K562 (cell line): ENCODE data around the gene RNH1. TPM values are rescaled to one million over a fixed set of nuclear protein-coding genes. Genes with fewer than 3 reads are reported as not detected.

Experiments
- AFF1 ChIP-seq, 2 experiments: fragments of 450-650 bp; IDR thresholded peaks; 2 replicates each; pipeline ENCODE4 v1.6.1; 2018; ENCODE audit warnings: mild to moderate bottlenecking in 2 of 2, low read depth in 1 of 2; ENCODE audit not compliant: partially characterized antibody in 2 of 2
- BHLHE40 ChIP-seq: IDR thresholded peaks from 2 replicates; pipeline ENCODE4 v1.6.1; 2011; ENCODE audit warnings: low read length, improper control_type of control experiment
- CC2D1A ChIP-seq: fragments of 450-650 bp; IDR thresholded peaks from 2 replicates; pipeline ENCODE4 v1.6.1; 2017; ENCODE audit warnings: mild to moderate bottlenecking
- DMBX1 ChIP-seq: fragments of 250-450 bp; sonication (Bioruptor Pico); IDR thresholded peaks from 2 replicates; pipeline ENCODE4 v1.8.0; 2022; ENCODE audit warnings: inconsistent platforms, mild to moderate bottlenecking, moderate library complexity, borderline replicate concordance
- GTF2F1 ChIP-seq: IDR thresholded peaks from 2 replicates; pipeline ENCODE4 v1.6.1; 2011; ENCODE audit warnings: low read depth, low read length, improper control_type of control experiment
- KDM5B ChIP-seq: fragments of 200-600 bp; sonication (generic); IDR thresholded peaks from 2 replicates; pipeline ENCODE4 v1.6.1; 2012; ENCODE audit warnings: low read depth, mild to moderate bottlenecking, moderate library complexity, low read length, control low read depth, inconsistent platforms; ENCODE audit not compliant: insufficient replicate concordance
- MAFK ChIP-seq: IDR thresholded peaks from 2 replicates; pipeline ENCODE4 v1.6.1; 2011; ENCODE audit warnings: low read length, improper control_type of control experiment
- SIRT6 ChIP-seq: IDR thresholded peaks from one replicate; pipeline ENCODE4 v1.6.1; 2012; ENCODE audit warnings: low read depth, mild to moderate bottlenecking, control low read depth, inconsistent platforms, low read length, moderate library complexity
- SMAD4 ChIP-seq: fragments of 250-450 bp; sonication (Bioruptor Pico); conservative IDR thresholded peaks from 2 replicates; pipeline ENCODE4 v1.8.0; 2021; ENCODE audit warnings: inconsistent platforms, mild to moderate bottlenecking, moderate library complexity
- SNRNP70 ChIP-seq: fragments of 200-400 bp; formaldehyde crosslinking; optimal IDR thresholded peaks from 2 replicates; pipeline ENCODE3; 2017; ENCODE audit warnings: low read depth, low read length
- XRCC4 ChIP-seq: IDR thresholded peaks from one replicate; pipeline ENCODE4 v1.6.1; 2011; ENCODE audit not compliant: insufficient read depth, insufficient read length; ENCODE audit errors: extremely low read depth
- ZBTB2 ChIP-seq: fragments of 450-650 bp; IDR thresholded peaks from 2 replicates; pipeline ENCODE4 v1.6.1; 2016; ENCODE audit warnings: antibody characterized with exemption
- ZNF407 ChIP-seq: fragments of 450-650 bp; IDR thresholded peaks from 2 replicates; pipeline ENCODE4 v1.6.1; 2016; ENCODE audit warnings: low read depth
- ZNF436 ChIP-seq: fragments of 250-450, 450-650 bp; sonication (Bioruptor Pico); formaldehyde crosslinking; IDR thresholded peaks from 2 replicates; pipeline ENCODE4 v1.7.0; 2020; ENCODE audit warnings: mild to moderate bottlenecking
- polyA plus RNA-seq, 8 experiments: library from polyadenylated mRNA; depleted of rRNA in 4 of 8; stranded (reverse) in 5 of 8; unstranded in 3 of 8; fragments of >200 nt; fragmentation: Nextera tagmentation in 2 of 8; fragmentation: Illumina TruSeq in 1 of 8; extraction: Ambion mirVana in 2 of 8; extraction: Trizol in 1 of 8; gene quantifications; 2 replicates each; pipeline versions ENCODE4 v1.2.1 to v1.2.3, GENCODE V29; 2011 to 2014; ENCODE audit warnings: inconsistent platforms in 1 of 8, missing spikeins in 1 of 8
- total RNA-seq, 7 experiments: library from RNA; depleted of rRNA in 6 of 7; stranded (reverse); fragments of >200 nt in 6 of 7; fragmentation: Illumina TruSeq in 2 of 7; extraction: Trizol in 2 of 7; gene quantifications; 2 replicates each; pipeline versions ENCODE4 v1.2.1 to v1.2.3, GENCODE V29; 2011 to 2021; ENCODE audit warnings: low replicate concordance in 1 of 7

Gene RNH1
- total and polyA plus RNA-seq, 9 of the 15 experiments (the other 6 are each of a cell fraction or from before 2014, with no cell fraction given) = 2.5 to 160 (median 44.3) TPM

GRCh38 chr11:506995-507726 lies at the start of gene RNH1 (continued):
- TF ChIP-seq ZNF407 (no peak), BHLHE40 (no peak; the same call in 1 of the 2 replicates), MAFK (no peak), SMAD4 (peak; percentile 28), AFF1 (IDR thresholded peaks at IDR 0.05; ENCODE audit: low read depth in 1 of 2, partially characterized antibody in 2 of 2) (no peak), SNRNP70 (no peak), DMBX1 (CRISPR knock-in tag) (no peak), SIRT6 (no peak), KDM5B (peak; percentile 58), ZBTB2 (no peak), CC2D1A (no peak), XRCC4 (no peak), ZNF436 (CRISPR knock-in tag) (0 out of 2 replicates have a peak, but pooled peaks have one; percentile 35), GTF2F1 (no peak)
